Esophagus squamous epithelium (tissue), 4 donors: Measurements from ENCODE around the gene MRPS15.

Experiments used
- POLR2A ChIP-seq, 4 donors: fragments of 450-650 bp; IDR thresholded peaks; one replicate each; pipeline ENCODE4 v1.6.1; 2017; ENCODE audit warnings: antibody characterized with exemption in 4 of 4, mild to moderate bottlenecking in 4 of 4, moderate library complexity in 3 of 4
- TF ChIP-seq, protein P1 (sequence below), 6 experiments: fragments of 450-650 bp in 4 of 6; fragments of 200-600 bp in 2 of 6; sonication (generic) in 2 of 6; IDR thresholded peaks; one replicate each; pipeline ENCODE4 v1.5.1; 2016 to 2019; ENCODE audit warnings: antibody characterized with exemption in 6 of 6, mild to moderate bottlenecking in 4 of 6, moderate library complexity in 4 of 6

GRCh38 chr1:36453051-36453450, 11.1 kb downstream of the MRPS15 start:
- TF ChIP-seq, protein P1, sequence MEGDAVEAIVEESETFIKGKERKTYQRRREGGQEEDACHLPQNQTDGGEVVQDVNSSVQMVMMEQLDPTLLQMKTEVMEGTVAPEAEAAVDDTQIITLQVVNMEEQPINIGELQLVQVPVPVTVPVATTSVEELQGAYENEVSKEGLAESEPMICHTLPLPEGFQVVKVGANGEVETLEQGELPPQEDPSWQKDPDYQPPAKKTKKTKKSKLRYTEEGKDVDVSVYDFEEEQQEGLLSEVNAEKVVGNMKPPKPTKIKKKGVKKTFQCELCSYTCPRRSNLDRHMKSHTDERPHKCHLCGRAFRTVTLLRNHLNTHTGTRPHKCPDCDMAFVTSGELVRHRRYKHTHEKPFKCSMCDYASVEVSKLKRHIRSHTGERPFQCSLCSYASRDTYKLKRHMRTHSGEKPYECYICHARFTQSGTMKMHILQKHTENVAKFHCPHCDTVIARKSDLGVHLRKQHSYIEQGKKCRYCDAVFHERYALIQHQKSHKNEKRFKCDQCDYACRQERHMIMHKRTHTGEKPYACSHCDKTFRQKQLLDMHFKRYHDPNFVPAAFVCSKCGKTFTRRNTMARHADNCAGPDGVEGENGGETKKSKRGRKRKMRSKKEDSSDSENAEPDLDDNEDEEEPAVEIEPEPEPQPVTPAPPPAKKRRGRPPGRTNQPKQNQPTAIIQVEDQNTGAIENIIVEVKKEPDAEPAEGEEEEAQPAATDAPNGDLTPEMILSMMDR (IDR thresholded peaks at IDR 0.05): no peak
- TF ChIP-seq POLR2A (IDR thresholded peaks at IDR 0.05): no peak
